HepG2 (cell line): ENCODE measurements around the gene OR3A3. TPM values are rescaled to one million over a fixed set of nuclear protein-coding genes. Genes with fewer than 3 reads are reported as not detected.
"Not testable (repeated sequence)": the region's sequence is repeated elsewhere in the genome, so short reads cannot be mapped to it uniquely, and the experiment has no call there.

Experiments used
- ATAC-seq: fragments of 200-7000 bp; cut with Tn5 transposase; 3 replicates; pipeline ENCODE4 v1.9.1; 2020; ENCODE audit warnings: mild to moderate bottlenecking, moderate library complexity
- BruUV-seq: library from RNA; stranded (reverse); fragments of 400-500 nt; replicated peaks from 2 replicates; lab custom pipeline; 2021; lab: Mats Ljungman, UMichigan
- CTCF ChIA-PET: fragments of 300-600 bp; formaldehyde crosslinking; extraction: SDS; loops from one replicate; lab custom pipeline; 2021; ENCODE audit warnings: low total read pairs, inconsistent platforms, low intra/inter-chr PET ratio; lab: Yijun Ruan, JAX
- POLR2A ChIA-PET: fragments of 350-600 bp; sonication (Branson Sonifier 250); formaldehyde crosslinking; loops from one replicate; lab custom pipeline; 2020; ENCODE audit warnings: antibody characterized with exemption, inconsistent platforms; lab: Yijun Ruan, JAX
- DNase-seq: peaks from one replicate; pipeline ENCODE4 v3.0.0-alpha.2; 2015; ENCODE audit warnings: low spot score
- FAIRE-seq: peaks from 3 replicates; lab custom pipeline; 2011; peaks lifted over from hg19 to GRCh38; lab: Jason Lieb, UNC
- H2AFZ ChIP-seq: one replicate; pipeline ENCODE4 v1.6.1; 2011; ENCODE audit warnings: low read length, inconsistent platforms
- H3K27ac ChIP-seq: fragments of 300-600 bp; 3 replicates; pipeline ENCODE4 v1.8.0; 2011; ENCODE audit warnings: mixed run types, mild to moderate bottlenecking, mixed read lengths, low read length, inconsistent platforms; ENCODE audit not compliant: insufficient read depth; ENCODE audit errors: extremely low read length
- H3K27me3 ChIP-seq, 2 experiments: fragments of 200-600 bp in 1 of 2; 2 replicates in 1 of 2; 3 replicates in 1 of 2; pipeline versions ENCODE4 v1.6.0 to v1.8.0; 2011; ENCODE audit warnings: low read length in 2 of 2, mild to moderate bottlenecking in 2 of 2, moderate library complexity in 2 of 2, inconsistent platforms in 1 of 2; ENCODE audit not compliant: insufficient read depth in 2 of 2, control insufficient read depth in 1 of 2
- H3K36me3 ChIP-seq, 2 experiments: fragments of 200-600 bp in 1 of 2; replicated peaks in 1 of 2; 2 replicates in 1 of 2; 3 replicates in 1 of 2; pipeline versions ENCODE4 v1.5.1 to v1.8.0; 2011; ENCODE audit warnings: low read length in 2 of 2, inconsistent platforms in 1 of 2; ENCODE audit not compliant: insufficient read depth in 2 of 2, control insufficient read depth in 1 of 2
- H3K4me1 ChIP-seq: 2 replicates; pipeline ENCODE4 v1.5.1; 2012; ENCODE audit warnings: low read length, inconsistent platforms; ENCODE audit not compliant: insufficient read depth
- H3K4me2 ChIP-seq: 2 replicates; pipeline ENCODE4 v1.6.0; 2011; ENCODE audit warnings: low read depth, low read length, inconsistent platforms
- H3K4me3 ChIP-seq, 3 experiments: fragments of 200-600 bp in 1 of 3; sonication (generic), shearing (Covaris generic) in 1 of 3; replicated peaks in 1 of 3; 2 replicates each; pipeline ENCODE4 v1.5.1; 2011 to 2016; ENCODE audit warnings: low read length in 3 of 3, inconsistent platforms in 2 of 3, low read depth in 2 of 3, mild to moderate bottlenecking in 2 of 3, control low read depth in 1 of 3, mixed read lengths in 1 of 3; ENCODE audit not compliant: insufficient read depth in 1 of 3
- H3K79me2 ChIP-seq: one replicate; pipeline ENCODE4 v1.6.1; 2011; ENCODE audit warnings: low read length, inconsistent platforms; ENCODE audit not compliant: insufficient read depth
- H3K9ac ChIP-seq: 2 replicates; pipeline ENCODE4 v1.6.0; 2011; ENCODE audit warnings: mild to moderate bottlenecking, low read depth, low read length, inconsistent platforms; ENCODE audit not compliant: insufficient read depth
- H3K9me3 ChIP-seq: 2 replicates; pipeline ENCODE4 v1.5.1; 2012; ENCODE audit warnings: mild to moderate bottlenecking, low read length
- H4K20me1 ChIP-seq: 2 replicates; pipeline ENCODE4 v1.6.0; 2011; ENCODE audit warnings: inconsistent platforms, mild to moderate bottlenecking, low read length, moderate library complexity; ENCODE audit not compliant: insufficient read depth
- CEBPB ChIP-seq: IDR thresholded peaks from 2 replicates; pipeline ENCODE4 v1.6.1; 2011; ENCODE audit warnings: low read depth, low read length, improper control_type of control experiment, borderline replicate concordance
- HHEX ChIP-seq: IDR thresholded peaks from 2 replicates; pipeline ENCODE4 v1.6.1; 2016; ENCODE audit warnings: control low read depth
- WGBS: methylation state at CpG from one replicate; pipeline ENCODE4 v1.1.6; 2017; ENCODE audit warnings: low lambda C conversion rate; 5-methylcytosine and 5-hydroxymethylcytosine counted together
- in situ Hi-C: cut with HindIII; loops from 2 replicates; pipeline ENCODE4 v1.10.0; 2017; ENCODE audit warnings: low pct_unique_long_range_greater_than_20kb; ENCODE audit not compliant: extremely low pct_ligation_motif_present
- intact Hi-C: fragments of 100-400 bp; cut with micrococcal nuclease; formaldehyde crosslinking; loops from one replicate; pipeline ENCODE4 v1.10.0; 2022; ENCODE audit not compliant: unreplicated experiment
- polyA plus RNA-seq, 8 experiments: library from polyadenylated mRNA; depleted of rRNA in 3 of 8; stranded (reverse) in 7 of 8; unstranded in 1 of 8; fragments of >200 nt; fragmentation: Illumina TruSeq in 4 of 8; extraction: Trizol in 4 of 8; gene quantifications; 2 replicates each; pipeline versions ENCODE4 v1.2.1 to v1.2.3, GENCODE V29; 2011 to 2016; ENCODE audit warnings: low read depth in 4 of 8, missing spikeins in 1 of 8, mixed read lengths in 1 of 8; ENCODE audit not compliant: insufficient read depth in 1 of 8
- total RNA-seq, 5 experiments: library from RNA; depleted of rRNA; stranded (reverse); fragments of >200 nt; fragmentation: Illumina TruSeq; extraction: Trizol; gene quantifications; 2 replicates each; pipeline ENCODE4 v1.2.3, GENCODE V29; 2016; ENCODE audit warnings: low read depth in 1 of 5
- TF ChIP-seq, protein P1 (sequence below): sonication (generic); formaldehyde crosslinking; conservative IDR thresholded peaks from 2 replicates; pipeline ENCODE4 v1.4.0; 2020; ENCODE audit warnings: missing genetic modification reagents

OR3A3 gene
- total and polyA plus RNA-seq, 2 of the 13 experiments (the other 11 are each of a cell fraction or from before 2014, with no cell fraction given): not detected

DNA sequence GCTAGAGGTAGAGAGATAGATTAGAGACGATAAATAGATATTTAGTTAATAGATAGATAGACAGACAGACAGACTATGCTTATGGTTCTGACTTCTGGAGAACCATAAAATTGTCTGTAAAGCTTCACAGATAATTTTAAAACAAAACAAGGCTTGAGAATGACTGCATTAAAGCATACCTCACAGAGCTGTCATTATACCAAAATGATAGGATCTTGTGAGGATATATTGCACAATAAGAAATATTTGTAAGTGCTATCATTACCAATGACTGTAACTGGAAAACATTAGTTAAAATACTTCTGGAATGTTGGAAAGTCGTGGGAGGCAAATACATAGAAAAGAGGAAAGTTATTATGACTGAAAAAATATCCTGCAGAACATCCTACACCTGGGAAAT lies 9.4 kb upstream of the OR3A3 start:
- H3K4me3 ChIP-seq: no peak overlapping the region
- BruUV-seq: no TSS peak
- POLR2A ChIA-PET: no interaction called here
- H3K9me3 ChIP-seq: no peaks in the 10 kb centered on the region
- ATAC-seq (no peak), FAIRE-seq (no peak)
- H3K27ac ChIP-seq: no peak overlapping the region
- CTCF ChIA-PET: no interaction called here
- H3K27me3 ChIP-seq: no peaks in the 10 kb centered on the region; a peak in 1 of 5 replicates
- H3K36me3 ChIP-seq: no peaks in the 10 kb centered on the region; a peak in 1 of 5 replicates
- TF ChIP-seq CEBPB (peak; percentile 38; the same call in 1 of the 2 replicates), HHEX (CRISPR knock-in tag) (no peak)
- TF ChIP-seq, protein P1, sequence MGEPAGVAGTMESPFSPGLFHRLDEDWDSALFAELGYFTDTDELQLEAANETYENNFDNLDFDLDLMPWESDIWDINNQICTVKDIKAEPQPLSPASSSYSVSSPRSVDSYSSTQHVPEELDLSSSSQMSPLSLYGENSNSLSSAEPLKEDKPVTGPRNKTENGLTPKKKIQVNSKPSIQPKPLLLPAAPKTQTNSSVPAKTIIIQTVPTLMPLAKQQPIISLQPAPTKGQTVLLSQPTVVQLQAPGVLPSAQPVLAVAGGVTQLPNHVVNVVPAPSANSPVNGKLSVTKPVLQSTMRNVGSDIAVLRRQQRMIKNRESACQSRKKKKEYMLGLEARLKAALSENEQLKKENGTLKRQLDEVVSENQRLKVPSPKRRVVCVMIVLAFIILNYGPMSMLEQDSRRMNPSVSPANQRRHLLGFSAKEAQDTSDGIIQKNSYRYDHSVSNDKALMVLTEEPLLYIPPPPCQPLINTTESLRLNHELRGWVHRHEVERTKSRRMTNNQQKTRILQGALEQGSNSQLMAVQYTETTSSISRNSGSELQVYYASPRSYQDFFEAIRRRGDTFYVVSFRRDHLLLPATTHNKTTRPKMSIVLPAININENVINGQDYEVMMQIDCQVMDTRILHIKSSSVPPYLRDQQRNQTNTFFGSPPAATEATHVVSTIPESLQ (CRISPR knock-in tag): no peak
- TF ChIP-seq, all 625 proteins: peak for 1
- Histone ChIP-seq H3K4me2 (no peak overlapping the region), H3K9ac (no peak overlapping the region), H2AFZ (no peak overlapping the region), H3K79me2 (no peaks in the 10 kb centered on the region), H3K4me1 (no peaks in the 10 kb centered on the region), H4K20me1 (no peaks in the 10 kb centered on the region)
- no peak for DNase-seq
- intact Hi-C loops (no loop called here), in situ Hi-C loops (no loop called here)
- 0% methylated on average over 2 of the region's 2 CpGs for WGBS

DNA sequence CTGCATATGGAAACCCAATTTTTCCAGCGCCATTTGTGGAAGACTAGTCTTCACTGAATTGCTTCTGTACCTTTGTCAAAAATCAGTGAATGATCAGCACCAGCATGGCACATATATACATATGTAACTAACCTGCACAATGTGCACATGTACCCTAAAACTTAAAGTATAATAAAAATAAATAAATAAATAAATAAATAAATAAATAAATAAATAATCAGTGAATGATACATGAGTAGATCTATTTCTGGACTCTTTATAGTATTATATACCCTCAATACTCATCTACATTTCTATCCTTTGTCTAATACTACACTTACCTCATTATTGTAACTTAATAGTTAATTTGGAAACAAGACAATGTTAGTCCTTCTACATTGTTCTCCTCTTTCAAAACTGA lies 7.3 kb upstream of the OR3A3 start:
- H3K4me2 ChIP-seq, H3K27me3 ChIP-seq, H3K4me3 ChIP-seq, H3K36me3 ChIP-seq, H2AFZ ChIP-seq, in situ Hi-C loops, FAIRE-seq, POLR2A ChIA-PET, DNase-seq, BruUV-seq, H3K27ac ChIP-seq, H4K20me1 ChIP-seq, CTCF ChIA-PET, H3K4me1 ChIP-seq, intact Hi-C loops, H3K9me3 ChIP-seq, H3K9ac ChIP-seq, ATAC-seq, H3K79me2 ChIP-seq: not testable (repeated sequence)
- WGBS: 0% methylated on average over 1 of the region's 1 CpG

DNA sequence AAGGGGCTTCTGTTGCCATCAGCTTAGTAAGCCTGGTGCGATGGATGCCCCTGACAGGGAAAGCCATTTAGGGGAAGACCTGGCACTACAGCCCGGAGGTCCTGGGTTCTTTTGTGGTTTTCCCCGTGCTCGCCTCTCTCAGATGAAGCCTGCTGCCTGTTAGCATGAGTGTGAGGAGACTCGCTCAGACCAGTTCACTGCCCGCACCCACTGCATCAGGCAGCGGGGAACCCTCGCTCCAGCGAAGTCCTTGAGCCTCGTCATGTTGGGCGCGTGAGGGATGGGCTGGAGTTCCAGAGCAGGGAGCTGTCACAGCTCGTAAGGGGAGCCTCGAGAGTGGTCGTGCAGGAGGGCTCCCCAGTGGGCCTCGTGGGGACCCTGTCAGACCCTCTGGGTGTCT lies 1.0 kb downstream of the OR3A3 start:
- H2AFZ ChIP-seq, FAIRE-seq, H3K9me3 ChIP-seq, CTCF ChIA-PET, H3K36me3 ChIP-seq, H3K4me2 ChIP-seq, H3K27me3 ChIP-seq, POLR2A ChIA-PET, H3K4me1 ChIP-seq, H3K9ac ChIP-seq, ATAC-seq, H4K20me1 ChIP-seq, BruUV-seq, DNase-seq, H3K27ac ChIP-seq, H3K4me3 ChIP-seq, in situ Hi-C loops, H3K79me2 ChIP-seq, intact Hi-C loops: not testable (repeated sequence)
- no CpG with 5 or more reads among the region's 16 CpGs for WGBS
